K562 (cell line): ENCODE data around the gene BACH1. TPM values are rescaled to one million over a fixed set of nuclear protein-coding genes. Genes with fewer than 3 reads are reported as not detected.

Source experiments
- BRD4 ChIP-seq: fragments of 200-600 bp; sonication (generic); IDR thresholded peaks from 2 replicates; pipeline ENCODE4 v1.6.1; 2017; ENCODE audit warnings: inconsistent platforms
- C11orf30 ChIP-seq: fragments of 450-650 bp; IDR thresholded peaks from 2 replicates; pipeline ENCODE4 v1.6.1; 2016; ENCODE audit warnings: low read depth, mild to moderate bottlenecking
- CBFA2T3 ChIP-seq: fragments of 450-650 bp; IDR thresholded peaks from 2 replicates; pipeline ENCODE4 v1.6.1; 2017
- HOXB6 ChIP-seq: fragments of 250-450 bp; sonication (Bioruptor Pico); IDR thresholded peaks from 2 replicates; pipeline ENCODE4 v1.5.1; 2022; ENCODE audit warnings: mild to moderate bottlenecking, borderline replicate concordance
- MCM3 ChIP-seq: fragments of 450-650 bp; IDR thresholded peaks from 2 replicates; pipeline ENCODE4 v1.6.1; 2016
- NFIC ChIP-seq: fragments of 450-650 bp; IDR thresholded peaks from 2 replicates; pipeline ENCODE4 v1.6.1; 2017; ENCODE audit warnings: mild to moderate bottlenecking, inconsistent platforms
- SP2 ChIP-seq: IDR thresholded peaks from 2 replicates; pipeline ENCODE4 v1.6.1; 2011; ENCODE audit warnings: mild to moderate bottlenecking, low read depth, low read length, moderate library complexity; ENCODE audit not compliant: poor library complexity, severe bottlenecking; ENCODE audit errors: extremely low read depth
- SRSF1 ChIP-seq: fragments of 200-400 bp; formaldehyde crosslinking; IDR thresholded peaks from 2 replicates; pipeline ENCODE4 v1.6.1; 2017; ENCODE audit warnings: mild to moderate bottlenecking, low read depth, low read length, moderate library complexity
- YY1 ChIP-seq, 3 experiments: IDR thresholded peaks; 2 replicates each; pipeline ENCODE4 v1.6.1; 2011; ENCODE audit warnings: low read length in 2 of 3, mild to moderate bottlenecking in 2 of 3, moderate library complexity in 2 of 3, borderline replicate concordance in 1 of 3, control low read depth in 1 of 3, low read depth in 1 of 3; ENCODE audit not compliant: insufficient read depth in 3 of 3, insufficient replicate concordance in 2 of 3, control insufficient read depth in 1 of 3, insufficient read length in 1 of 3; ENCODE audit errors: extremely low read depth in 1 of 3
- ZNF212 ChIP-seq: fragments of 450-650 bp; formaldehyde crosslinking; IDR thresholded peaks from 2 replicates; pipeline ENCODE4 v1.4.0; 2020; ENCODE audit warnings: mild to moderate bottlenecking
- polyA plus RNA-seq, 8 experiments: library from polyadenylated mRNA; depleted of rRNA in 4 of 8; stranded (reverse) in 5 of 8; unstranded in 3 of 8; fragments of >200 nt; fragmentation: Nextera tagmentation in 2 of 8; fragmentation: Illumina TruSeq in 1 of 8; extraction: Ambion mirVana in 2 of 8; extraction: Trizol in 1 of 8; gene quantifications; 2 replicates each; pipeline versions ENCODE4 v1.2.1 to v1.2.3, GENCODE V29; 2011 to 2014; ENCODE audit warnings: inconsistent platforms in 1 of 8, missing spikeins in 1 of 8
- total RNA-seq, 7 experiments: library from RNA; depleted of rRNA in 6 of 7; stranded (reverse); fragments of >200 nt in 6 of 7; fragmentation: Illumina TruSeq in 2 of 7; extraction: Trizol in 2 of 7; gene quantifications; 2 replicates each; pipeline versions ENCODE4 v1.2.1 to v1.2.3, GENCODE V29; 2011 to 2021; ENCODE audit warnings: low replicate concordance in 1 of 7
- TF ChIP-seq, protein P1 (sequence below): sonication (generic); formaldehyde crosslinking; IDR thresholded peaks from 2 replicates; pipeline ENCODE4 v1.8.0; 2023; ENCODE audit warnings: mild to moderate bottlenecking, missing genetic modification reagents
- TF ChIP-seq, protein P2 (sequence below): fragments of 150-350 bp; conservative IDR thresholded peaks from 2 replicates; pipeline ENCODE4 v1.6.1; 2014; ENCODE audit warnings: low read length
- TF ChIP-seq, protein P3 (sequence below): fragments of 450-650 bp; IDR thresholded peaks from 2 replicates; pipeline ENCODE4 v1.6.1; 2016; ENCODE audit warnings: antibody characterized with exemption
- TF ChIP-seq, protein P4 (sequence below): fragments of 450-650 bp; IDR thresholded peaks from 2 replicates; pipeline ENCODE4 v1.7.0; 2016; ENCODE audit warnings: borderline replicate concordance
- TF ChIP-seq, protein P5 (sequence below): fragments of 250-450 bp; sonication (Bioruptor Pico); IDR thresholded peaks from 2 replicates; pipeline ENCODE4 v1.4.0; 2020

The BACH1 gene
- total and polyA plus RNA-seq, 9 of the 15 experiments (the other 6 are each of a cell fraction or from before 2014, with no cell fraction given) = 10.6 to 58.5 (median 28.6) TPM

DNA sequence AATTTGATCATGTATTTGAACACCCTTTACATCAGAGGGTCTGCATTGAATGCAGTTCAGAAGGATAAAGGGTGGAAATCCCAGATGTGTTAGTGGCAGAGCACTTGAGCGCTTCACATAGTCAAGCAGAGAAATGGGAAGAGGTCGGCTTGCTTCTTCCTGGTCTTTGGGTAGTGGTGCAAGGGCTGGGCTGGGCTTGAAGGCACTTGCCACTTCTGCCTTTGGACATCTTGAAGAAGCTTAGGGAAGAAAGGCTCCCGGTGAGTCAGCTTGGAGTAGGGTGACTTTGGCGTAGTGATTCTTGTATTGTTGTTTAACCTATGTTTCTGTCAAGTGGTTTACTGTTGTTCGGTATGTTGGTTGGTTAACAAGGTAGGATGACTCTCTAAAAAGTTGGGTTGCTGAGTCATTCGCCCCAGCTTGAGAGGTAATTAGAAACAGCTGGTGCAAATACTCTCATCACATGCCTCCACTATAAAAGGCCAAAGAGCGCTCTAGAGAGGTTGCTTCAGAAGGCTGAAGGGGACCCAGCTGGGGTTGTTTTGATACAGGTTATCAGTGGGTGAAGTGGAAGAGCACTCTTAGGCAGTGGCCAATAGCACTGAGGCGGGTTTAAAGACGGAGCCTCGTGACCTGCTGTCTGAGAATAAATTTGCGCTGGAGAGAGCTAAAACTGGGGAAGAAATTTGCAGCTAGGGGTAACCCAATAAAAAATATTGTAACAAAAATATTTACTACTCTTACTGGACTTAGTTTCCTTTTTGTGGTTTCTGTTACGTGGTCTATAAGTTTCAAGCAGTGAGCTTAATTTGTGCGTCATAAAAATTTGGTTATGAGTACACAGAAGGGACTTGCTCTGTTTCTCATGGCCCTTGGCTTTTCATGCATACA lies 1.4 kb downstream of the BACH1 start (continued):
- TF ChIP-seq, protein P1, sequence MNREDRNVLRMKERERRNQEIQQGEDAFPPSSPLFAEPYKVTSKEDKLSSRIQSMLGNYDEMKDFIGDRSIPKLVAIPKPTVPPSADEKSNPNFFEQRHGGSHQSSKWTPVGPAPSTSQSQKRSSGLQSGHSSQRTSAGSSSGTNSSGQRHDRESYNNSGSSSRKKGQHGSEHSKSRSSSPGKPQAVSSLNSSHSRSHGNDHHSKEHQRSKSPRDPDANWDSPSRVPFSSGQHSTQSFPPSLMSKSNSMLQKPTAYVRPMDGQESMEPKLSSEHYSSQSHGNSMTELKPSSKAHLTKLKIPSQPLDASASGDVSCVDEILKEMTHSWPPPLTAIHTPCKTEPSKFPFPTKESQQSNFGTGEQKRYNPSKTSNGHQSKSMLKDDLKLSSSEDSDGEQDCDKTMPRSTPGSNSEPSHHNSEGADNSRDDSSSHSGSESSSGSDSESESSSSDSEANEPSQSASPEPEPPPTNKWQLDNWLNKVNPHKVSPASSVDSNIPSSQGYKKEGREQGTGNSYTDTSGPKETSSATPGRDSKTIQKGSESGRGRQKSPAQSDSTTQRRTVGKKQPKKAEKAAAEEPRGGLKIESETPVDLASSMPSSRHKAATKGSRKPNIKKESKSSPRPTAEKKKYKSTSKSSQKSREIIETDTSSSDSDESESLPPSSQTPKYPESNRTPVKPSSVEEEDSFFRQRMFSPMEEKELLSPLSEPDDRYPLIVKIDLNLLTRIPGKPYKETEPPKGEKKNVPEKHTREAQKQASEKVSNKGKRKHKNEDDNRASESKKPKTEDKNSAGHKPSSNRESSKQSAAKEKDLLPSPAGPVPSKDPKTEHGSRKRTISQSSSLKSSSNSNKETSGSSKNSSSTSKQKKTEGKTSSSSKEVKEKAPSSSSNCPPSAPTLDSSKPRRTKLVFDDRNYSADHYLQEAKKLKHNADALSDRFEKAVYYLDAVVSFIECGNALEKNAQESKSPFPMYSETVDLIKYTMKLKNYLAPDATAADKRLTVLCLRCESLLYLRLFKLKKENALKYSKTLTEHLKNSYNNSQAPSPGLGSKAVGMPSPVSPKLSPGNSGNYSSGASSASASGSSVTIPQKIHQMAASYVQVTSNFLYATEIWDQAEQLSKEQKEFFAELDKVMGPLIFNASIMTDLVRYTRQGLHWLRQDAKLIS (CRISPR knock-in tag) = no peak
- TF ChIP-seq MCM3 = no peak
- TF ChIP-seq, protein P2, sequence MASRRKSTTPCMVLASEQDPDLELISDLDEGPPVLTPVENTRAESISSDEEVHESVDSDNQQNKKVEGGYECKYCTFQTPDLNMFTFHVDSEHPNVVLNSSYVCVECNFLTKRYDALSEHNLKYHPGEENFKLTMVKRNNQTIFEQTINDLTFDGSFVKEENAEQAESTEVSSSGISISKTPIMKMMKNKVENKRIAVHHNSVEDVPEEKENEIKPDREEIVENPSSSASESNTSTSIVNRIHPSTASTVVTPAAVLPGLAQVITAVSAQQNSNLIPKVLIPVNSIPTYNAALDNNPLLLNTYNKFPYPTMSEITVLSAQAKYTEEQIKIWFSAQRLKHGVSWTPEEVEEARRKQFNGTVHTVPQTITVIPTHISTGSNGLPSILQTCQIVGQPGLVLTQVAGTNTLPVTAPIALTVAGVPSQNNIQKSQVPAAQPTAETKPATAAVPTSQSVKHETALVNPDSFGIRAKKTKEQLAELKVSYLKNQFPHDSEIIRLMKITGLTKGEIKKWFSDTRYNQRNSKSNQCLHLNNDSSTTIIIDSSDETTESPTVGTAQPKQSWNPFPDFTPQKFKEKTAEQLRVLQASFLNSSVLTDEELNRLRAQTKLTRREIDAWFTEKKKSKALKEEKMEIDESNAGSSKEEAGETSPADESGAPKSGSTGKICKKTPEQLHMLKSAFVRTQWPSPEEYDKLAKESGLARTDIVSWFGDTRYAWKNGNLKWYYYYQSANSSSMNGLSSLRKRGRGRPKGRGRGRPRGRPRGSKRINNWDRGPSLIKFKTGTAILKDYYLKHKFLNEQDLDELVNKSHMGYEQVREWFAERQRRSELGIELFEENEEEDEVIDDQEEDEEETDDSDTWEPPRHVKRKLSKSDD = no peak
- no peak for TF ChIP-seq ZNF212 (CRISPR knock-in tag)
- TF ChIP-seq, protein P3, sequence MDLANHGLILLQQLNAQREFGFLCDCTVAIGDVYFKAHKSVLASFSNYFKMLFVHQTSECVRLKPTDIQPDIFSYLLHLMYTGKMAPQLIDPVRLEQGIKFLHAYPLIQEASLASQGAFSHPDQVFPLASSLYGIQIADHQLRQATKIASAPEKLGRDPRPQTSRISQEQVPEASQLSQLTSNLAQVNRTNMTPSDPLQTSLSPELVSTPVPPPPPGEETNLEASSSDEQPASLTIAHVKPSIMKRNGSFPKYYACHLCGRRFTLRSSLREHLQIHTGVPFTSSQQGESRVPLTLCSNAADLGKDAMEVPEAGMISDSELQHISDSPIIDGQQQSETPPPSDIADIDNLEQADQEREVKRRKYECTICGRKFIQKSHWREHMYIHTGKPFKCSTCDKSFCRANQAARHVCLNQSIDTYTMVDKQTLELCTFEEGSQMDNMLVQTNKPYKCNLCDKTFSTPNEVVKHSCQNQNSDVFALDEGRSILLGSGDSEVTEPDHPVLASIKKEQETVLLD = no peak
- TF ChIP-seq, protein P4, sequence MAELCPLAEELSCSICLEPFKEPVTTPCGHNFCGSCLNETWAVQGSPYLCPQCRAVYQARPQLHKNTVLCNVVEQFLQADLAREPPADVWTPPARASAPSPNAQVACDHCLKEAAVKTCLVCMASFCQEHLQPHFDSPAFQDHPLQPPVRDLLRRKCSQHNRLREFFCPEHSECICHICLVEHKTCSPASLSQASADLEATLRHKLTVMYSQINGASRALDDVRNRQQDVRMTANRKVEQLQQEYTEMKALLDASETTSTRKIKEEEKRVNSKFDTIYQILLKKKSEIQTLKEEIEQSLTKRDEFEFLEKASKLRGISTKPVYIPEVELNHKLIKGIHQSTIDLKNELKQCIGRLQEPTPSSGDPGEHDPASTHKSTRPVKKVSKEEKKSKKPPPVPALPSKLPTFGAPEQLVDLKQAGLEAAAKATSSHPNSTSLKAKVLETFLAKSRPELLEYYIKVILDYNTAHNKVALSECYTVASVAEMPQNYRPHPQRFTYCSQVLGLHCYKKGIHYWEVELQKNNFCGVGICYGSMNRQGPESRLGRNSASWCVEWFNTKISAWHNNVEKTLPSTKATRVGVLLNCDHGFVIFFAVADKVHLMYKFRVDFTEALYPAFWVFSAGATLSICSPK = no peak
- no peak for TF ChIP-seq NFIC
- TF ChIP-seq HOXB6 (CRISPR knock-in tag) = no peak
- peak; percentile 98 for TF ChIP-seq C11orf30
- TF ChIP-seq SRSF1 = no peak
- TF ChIP-seq YY1 (IDR thresholded peaks at IDR 0.05; ENCODE audit: borderline replicate concordance in 1 of 3, control insufficient read depth in 1 of 3, extremely low read depth in 1 of 3, insufficient read depth in 3 of 3, insufficient read length in 1 of 3, insufficient replicate concordance in 2 of 3, low read depth in 1 of 3, low read length in 2 of 3) = peak in 1 of 3 experiments; percentile 44
- TF ChIP-seq SP2 = no peak
- TF ChIP-seq BRD4 = no peak; the same call in 1 of the 2 replicates
- peak; percentile 81 for TF ChIP-seq CBFA2T3
- TF ChIP-seq, protein P5, sequence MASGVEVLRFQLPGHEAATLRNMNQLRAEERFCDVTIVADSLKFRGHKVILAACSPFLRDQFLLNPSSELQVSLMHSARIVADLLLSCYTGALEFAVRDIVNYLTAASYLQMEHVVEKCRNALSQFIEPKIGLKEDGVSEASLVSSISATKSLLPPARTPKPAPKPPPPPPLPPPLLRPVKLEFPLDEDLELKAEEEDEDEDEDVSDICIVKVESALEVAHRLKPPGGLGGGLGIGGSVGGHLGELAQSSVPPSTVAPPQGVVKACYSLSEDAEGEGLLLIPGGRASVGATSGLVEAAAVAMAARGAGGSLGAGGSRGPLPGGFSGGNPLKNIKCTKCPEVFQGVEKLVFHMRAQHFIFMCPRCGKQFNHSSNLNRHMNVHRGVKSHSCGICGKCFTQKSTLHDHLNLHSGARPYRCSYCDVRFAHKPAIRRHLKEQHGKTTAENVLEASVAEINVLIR (CRISPR knock-in tag) = no peak
